CD14-positive monocyte (primary cell): Measurements from ENCODE around the gene CACNB4. TPM values are rescaled to one million over a fixed set of nuclear protein-coding genes. Genes with fewer than 3 reads are reported as not detected.
A peak's percentile ranks its signal among the peaks of the same experiment; 100 is the strongest.

Experiments
- DNase-seq, 3 donors: peaks; one replicate each; pipeline ENCODE4 v3.0.0-alpha.2; 2011 to 2022
- H2AFZ ChIP-seq: 2 replicates; pipeline ENCODE4 v1.6.0; 2012; ENCODE audit warnings: mild to moderate bottlenecking, low read depth, low read length, inconsistent platforms; ENCODE audit not compliant: insufficient read depth, poor library complexity, severe bottlenecking
- H3K27ac ChIP-seq, 2 donors: 1 replicate in 1 of 2; 2 replicates in 1 of 2; pipeline ENCODE4 v1.5.1; 2012 to 2013; ENCODE audit warnings: low read length in 2 of 2, control low read depth in 1 of 2, inconsistent platforms in 1 of 2, low read depth in 1 of 2, mild to moderate bottlenecking in 1 of 2
- H3K27me3 ChIP-seq, 2 donors: one replicate each; pipeline versions ENCODE4 v1.6.0 to v1.6.1; 2011 to 2013; ENCODE audit warnings: low read length in 2 of 2; ENCODE audit not compliant: control insufficient read depth in 2 of 2, insufficient read depth in 2 of 2
- H3K36me3 ChIP-seq, 2 donors: replicated peaks in 1 of 2; 1 replicate in 1 of 2; 2 replicates in 1 of 2; pipeline versions ENCODE4 v1.5.1 to v1.6.1; 2012 to 2013; ENCODE audit warnings: low read length in 2 of 2, control low read depth in 1 of 2, inconsistent platforms in 1 of 2, mild to moderate bottlenecking in 1 of 2; ENCODE audit not compliant: insufficient read depth in 2 of 2, control insufficient read depth in 1 of 2
- H3K4me1 ChIP-seq, 2 donors: 1 replicate in 1 of 2; 2 replicates in 1 of 2; pipeline versions ENCODE4 v1.5.1 to v1.6.1; 2012 to 2013; ENCODE audit warnings: low read length in 2 of 2, control low read depth in 1 of 2, inconsistent platforms in 1 of 2, mild to moderate bottlenecking in 1 of 2, moderate library complexity in 1 of 2; ENCODE audit not compliant: insufficient read depth in 2 of 2, control insufficient read depth in 1 of 2
- H3K4me2 ChIP-seq: replicated peaks from 2 replicates; pipeline ENCODE3; 2012; ENCODE audit warnings: low read length, moderate library complexity, mild to moderate bottlenecking; ENCODE audit not compliant: poor library complexity, severe bottlenecking; ENCODE audit errors: extremely low read depth
- H3K4me3 ChIP-seq, 3 experiments: fragments of 200-600 bp in 1 of 3; sonication (generic) in 1 of 3; replicated peaks in 1 of 3; 1 replicate in 2 of 3; 2 replicates in 1 of 3; pipeline ENCODE4 v1.5.1; 2011 to 2013; ENCODE audit warnings: low read length in 3 of 3, mild to moderate bottlenecking in 3 of 3, control low read depth in 2 of 3, low read depth in 2 of 3, inconsistent platforms in 1 of 3, moderate library complexity in 1 of 3
- H3K79me2 ChIP-seq: 2 replicates; pipeline ENCODE4 v1.6.0; 2012; ENCODE audit warnings: mild to moderate bottlenecking, control low read depth, inconsistent platforms, low read length, moderate library complexity; ENCODE audit not compliant: insufficient read depth
- H3K9ac ChIP-seq: 2 replicates; pipeline ENCODE4 v1.6.0; 2017; ENCODE audit warnings: low read length, mild to moderate bottlenecking; ENCODE audit not compliant: insufficient read depth, poor library complexity, severe bottlenecking
- H3K9me3 ChIP-seq, 2 donors: replicated peaks in 1 of 2; 1 replicate in 1 of 2; 2 replicates in 1 of 2; pipeline versions ENCODE4 v1.5.1 to v1.6.1; 2012 to 2013; ENCODE audit warnings: low read length in 2 of 2, control low read depth in 1 of 2; ENCODE audit not compliant: control insufficient read depth in 1 of 2, insufficient read depth in 1 of 2
- H4K20me1 ChIP-seq: 2 replicates; pipeline ENCODE4 v1.6.0; 2012; ENCODE audit warnings: mild to moderate bottlenecking, low read length, control low read depth, moderate library complexity; ENCODE audit not compliant: insufficient read depth
- H3K27ac Mint-ChIP-seq, 7 donors: one replicate each; pipeline ENCODE4 v1.8.0; 2020; ENCODE audit warnings: mild to moderate bottlenecking in 7 of 7, mixed read lengths in 7 of 7, moderate library complexity in 6 of 7, inconsistent platforms in 2 of 7
- H3K27me3 Mint-ChIP-seq, 3 donors: one replicate each; pipeline ENCODE4 v1.8.0; 2021 to 2022; ENCODE audit warnings: low read depth in 3 of 3, mild to moderate bottlenecking in 3 of 3, mixed read lengths in 3 of 3, moderate library complexity in 3 of 3, inconsistent platforms in 1 of 3
- H3K36me3 Mint-ChIP-seq, 2 donors: one replicate each; pipeline ENCODE4 v1.8.0; 2020; ENCODE audit warnings: mixed read lengths in 2 of 2, inconsistent platforms in 1 of 2, mild to moderate bottlenecking in 1 of 2
- H3K4me1 Mint-ChIP-seq: one replicate; pipeline ENCODE4 v1.8.0; 2020; ENCODE audit warnings: mild to moderate bottlenecking, mixed read lengths
- H3K4me3 Mint-ChIP-seq, 2 donors: one replicate each; pipeline ENCODE4 v1.8.0; 2020; ENCODE audit warnings: mild to moderate bottlenecking in 2 of 2, mixed read lengths in 2 of 2, moderate library complexity in 1 of 2
- H3K9me3 Mint-ChIP-seq, 7 donors: one replicate each; pipeline ENCODE4 v1.8.0; 2020 to 2022; ENCODE audit warnings: mixed read lengths in 7 of 7, mild to moderate bottlenecking in 6 of 7, moderate library complexity in 6 of 7, inconsistent platforms in 2 of 7
- CTCF ChIP-seq: fragments of 200-600 bp; IDR thresholded peaks from one replicate; pipeline ENCODE4 v1.8.0; 2022; ENCODE audit warnings: antibody characterized with exemption, mild to moderate bottlenecking
- WGBS: methylation state at CpG from one replicate; pipeline ENCODE4 v1.1.5; 2013; ENCODE audit warnings: missing lambda C conversion rate; ENCODE audit not compliant: insufficient coverage; 5-methylcytosine and 5-hydroxymethylcytosine counted together
- intact Hi-C, 2 donors: fragments of 100-400 bp; cut with micrococcal nuclease; formaldehyde crosslinking; loops; one replicate each; pipeline versions ENCODE4 v1.15.0 to v1.15.1; 2023
- polyA plus RNA-seq, 3 donors: library from polyadenylated mRNA; depleted of rRNA in 1 of 3; unstranded in 2 of 3; stranded (reverse) in 1 of 3; fragments of 300-500 nt in 2 of 3; fragments of >200 nt in 1 of 3; fragmentation: Illumina TruSeq in 2 of 3; gene quantifications; 1 replicate in 2 of 3; 2 replicates in 1 of 3; pipeline ENCODE4 v1.2.3, GENCODE V29; 2012 to 2021

CACNB4 gene
- polyA plus RNA-seq, 3 donors, result 0.44 to 1.9 (median 1.1) TPM

- 0% methylated on average over 1 of the region's 5 CpGs for WGBS
- Histone ChIP-seq H3K79me2 (no peaks in the 10 kb centered on the region), H3K4me2 (peak overlapping the region; percentile 44), H3K4me1 (peaks cover 55 to 64% of the 10 kb centered on the region in 2 donors), H4K20me1 (no peaks in the 10 kb centered on the region), H3K9ac (no peak overlapping the region), H3K9me3 (no peaks in the 10 kb centered on the region), H2AFZ (no peak overlapping the region), H3K27me3 (no peaks in the 10 kb centered on the region), H3K36me3 (no peaks in the 10 kb centered on the region), H3K4me3 (peak overlapping the region in 1 of 3 experiments; percentile 27), H3K27ac (peak overlapping the region in 1 of 2 donors; percentile 67)
- H3K9me3 Mint-ChIP-seq, result peaks cover 0 to 2% (median 0%) of the 10 kb centered on the region in 7 donors
- H3K4me1 Mint-ChIP-seq, result peaks cover 60% of the 10 kb centered on the region
- peak overlapping the region; percentile 2 to 51 for H3K4me3 Mint-ChIP-seq
- H3K27ac Mint-ChIP-seq, result peak overlapping the region; percentile 76 to 92 (median 87)
- peaks cover 0 to 3% (median 2%) of the 10 kb centered on the region in 3 donors for H3K27me3 Mint-ChIP-seq
- TF ChIP-seq CTCF, result no peak
- peaks cover 3% of the 10 kb centered on the region in 2 donors for H3K36me3 Mint-ChIP-seq
- peak; percentile 81 to 93 (median 88) for DNase-seq
- intact Hi-C loops, result no loop called here
These were observed 175.8 kb downstream of the CACNB4 start for GRCh38 chr2:151922845-151923666.

- Mint-ChIP-seq H3K27me3 (peaks cover 0 to 2% (median 0%) of the 10 kb centered on the region in 3 donors), H3K9me3 (no peaks in the 10 kb centered on the region), H3K4me1 (peaks cover 79% of the 10 kb centered on the region), H3K4me3 (no peak overlapping the region), H3K36me3 (peaks cover 3% of the 10 kb centered on the region in 2 donors), H3K27ac (peak overlapping the region; percentile 81 to 92 (median 87))
- Histone ChIP-seq H2AFZ (no peak overlapping the region), H3K4me2 (peak overlapping the region; percentile 2), H4K20me1 (no peaks in the 10 kb centered on the region), H3K27me3 (no peaks in the 10 kb centered on the region), H3K4me1 (peaks cover 83 to 89% of the 10 kb centered on the region in 2 donors), H3K79me2 (no peaks in the 10 kb centered on the region), H3K9me3 (no peaks in the 10 kb centered on the region), H3K36me3 (no peaks in the 10 kb centered on the region), H3K4me3 (no peak overlapping the region), H3K27ac (peak overlapping the region in 1 of 2 donors; percentile 63), H3K9ac (no peak overlapping the region)
- intact Hi-C loops, result no loop called here
- TF ChIP-seq CTCF, result no peak
- peak in 2 of 3 donors; percentile 44 to 52 for DNase-seq
- no CpG with 5 or more reads among the region's 1 CpG for WGBS
These were observed 179.1 kb downstream of the CACNB4 start for GRCh38 chr2:151919786-151920185.
